ENCODE results near the gene HDAC5. TPM values are rescaled to one million over a fixed set of nuclear protein-coding genes. Genes with fewer than 3 reads are reported as not detected.
"Not testable (repeated sequence)": the region's sequence is repeated elsewhere in the genome, so short reads cannot be mapped to it uniquely, and the experiment has no call there.

HDAC5 gene
- total RNA-seq, 2 experiments from 2014 or later: 31.4 to 41.5 TPM

GRCh38 chr17:44102849-44103622 lies 20.4 kb downstream of the HDAC5 start:
- Histone ChIP-seq H4K20me1 (ENCODE audit: insufficient read depth, low read length) (no peaks in the 10 kb centered on the region), H3K27ac (ENCODE audit: low read depth, low read length, poor library complexity, severe bottlenecking) (no peak overlapping the region), H3K9me3 (ENCODE audit: low read length) (no peaks in the 10 kb centered on the region), H3K79me2 (ENCODE audit: insufficient read depth, low read depth, low read length) (no peaks in the 10 kb centered on the region), H3K9me2 (ENCODE audit: insufficient read depth, low read length) (no peaks in the 10 kb centered on the region), H3K4me1 (ENCODE audit: insufficient read depth, low read length, poor library complexity, severe bottlenecking) (peaks cover 17% of the 10 kb centered on the region), H3K4me2 (ENCODE audit: low read length) (no peak overlapping the region), H3K36me3 (ENCODE audit: insufficient read depth, low read length) (no peaks in the 10 kb centered on the region), H3K4me3 (ENCODE audit: low read depth, low read length, poor library complexity, severe bottlenecking) (no peak overlapping the region), H2AFZ (ENCODE audit: low read length) (no peak overlapping the region)
- ChIA-PET CTCF (ENCODE audit: unreplicated experiment) (no interaction called here), POLR2A (interaction anchor here (0.6 kb wide), 1 partner anchor 25 kb away, joined by 3 read pairs; no protein-coding TSS in a partner anchor)
- DNase-seq (ENCODE audit: low spot score): no peak
- intact Hi-C loops (cut with micrococcal nuclease; ENCODE audit: unreplicated experiment): no loop called here
- BruUV-seq (replicated peaks): TSS peak; percentile 77
- no peak for TF ChIP-seq EZH2phosphoT487 (IDR thresholded peaks at IDR 0.05; ENCODE audit: borderline replicate concordance, low read depth, low read length)
- TF ChIP-seq, protein P1, sequence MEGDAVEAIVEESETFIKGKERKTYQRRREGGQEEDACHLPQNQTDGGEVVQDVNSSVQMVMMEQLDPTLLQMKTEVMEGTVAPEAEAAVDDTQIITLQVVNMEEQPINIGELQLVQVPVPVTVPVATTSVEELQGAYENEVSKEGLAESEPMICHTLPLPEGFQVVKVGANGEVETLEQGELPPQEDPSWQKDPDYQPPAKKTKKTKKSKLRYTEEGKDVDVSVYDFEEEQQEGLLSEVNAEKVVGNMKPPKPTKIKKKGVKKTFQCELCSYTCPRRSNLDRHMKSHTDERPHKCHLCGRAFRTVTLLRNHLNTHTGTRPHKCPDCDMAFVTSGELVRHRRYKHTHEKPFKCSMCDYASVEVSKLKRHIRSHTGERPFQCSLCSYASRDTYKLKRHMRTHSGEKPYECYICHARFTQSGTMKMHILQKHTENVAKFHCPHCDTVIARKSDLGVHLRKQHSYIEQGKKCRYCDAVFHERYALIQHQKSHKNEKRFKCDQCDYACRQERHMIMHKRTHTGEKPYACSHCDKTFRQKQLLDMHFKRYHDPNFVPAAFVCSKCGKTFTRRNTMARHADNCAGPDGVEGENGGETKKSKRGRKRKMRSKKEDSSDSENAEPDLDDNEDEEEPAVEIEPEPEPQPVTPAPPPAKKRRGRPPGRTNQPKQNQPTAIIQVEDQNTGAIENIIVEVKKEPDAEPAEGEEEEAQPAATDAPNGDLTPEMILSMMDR (conservative IDR thresholded peaks at IDR 0.05; ENCODE audit: low read length): 0 out of 2 replicates have a peak, but pooled peaks have one; percentile 36

- intact Hi-C loops (cut with micrococcal nuclease; ENCODE audit: unreplicated experiment); BruUV-seq (replicated peaks); H3K9me2 ChIP-seq (ENCODE audit: insufficient read depth, low read length); DNase-seq (ENCODE audit: low spot score); POLR2A ChIA-PET; H2AFZ ChIP-seq (ENCODE audit: low read length); H3K4me2 ChIP-seq (ENCODE audit: low read length); H3K27ac ChIP-seq (ENCODE audit: low read depth, low read length, poor library complexity, severe bottlenecking); H3K79me2 ChIP-seq (ENCODE audit: insufficient read depth, low read depth, low read length); H3K36me3 ChIP-seq (ENCODE audit: insufficient read depth, low read length); H3K4me3 ChIP-seq (ENCODE audit: low read depth, low read length, poor library complexity, severe bottlenecking); H4K20me1 ChIP-seq (ENCODE audit: insufficient read depth, low read length); CTCF ChIA-PET (ENCODE audit: unreplicated experiment); H3K9me3 ChIP-seq (ENCODE audit: low read length): not testable (repeated sequence)
- H3K4me1 ChIP-seq (ENCODE audit: insufficient read depth, low read length, poor library complexity, severe bottlenecking): peaks cover 17% of the 10 kb centered on the region
Observed at GRCh38 chr17:44101858-44102257, 21.6 kb downstream of the HDAC5 start.

DNA sequence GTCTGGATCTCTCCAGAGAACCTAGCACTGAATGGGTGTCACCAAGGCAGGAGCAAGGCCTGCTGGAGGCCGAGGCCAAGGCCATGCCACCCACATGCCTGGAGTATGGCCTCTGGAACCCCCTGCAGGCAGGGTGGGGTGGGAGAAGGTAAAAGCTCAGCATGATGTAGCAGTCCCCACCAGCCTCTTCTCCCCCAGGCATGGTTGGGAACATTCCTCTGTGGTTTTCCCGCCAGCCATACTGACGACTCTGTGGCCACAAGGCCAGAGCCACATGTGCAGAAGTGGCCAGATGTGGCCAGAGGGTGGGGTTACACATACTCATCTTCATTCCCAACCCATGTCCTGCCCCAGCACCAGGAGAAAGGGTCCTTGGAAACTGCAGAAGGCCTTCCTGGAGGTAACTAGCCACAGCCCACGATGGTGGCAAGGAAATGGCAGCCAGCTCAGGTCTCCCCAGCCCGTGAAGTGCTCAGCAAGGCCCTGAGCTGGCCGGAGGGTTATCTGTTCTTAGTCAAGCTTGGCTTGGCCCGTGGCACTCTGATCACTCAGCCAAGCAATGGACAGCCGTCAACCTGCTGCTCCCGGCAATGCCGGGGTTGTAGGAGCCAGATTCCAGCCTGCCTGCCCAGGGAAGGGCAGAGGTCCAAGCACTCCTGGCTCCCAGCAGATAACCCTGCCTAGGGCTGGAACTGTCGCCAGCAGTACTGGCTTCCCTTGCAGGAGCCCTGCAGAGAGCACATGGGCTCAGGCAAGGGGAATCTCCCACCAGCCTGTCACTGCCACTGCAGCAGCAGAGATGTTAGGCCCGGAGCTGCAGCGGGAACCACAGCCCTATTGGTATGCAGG lies 26.1 kb downstream of the HDAC5 start:
- Histone ChIP-seq H3K4me3 (ENCODE audit: low read depth, low read length, poor library complexity, severe bottlenecking) (no peak overlapping the region), H3K4me2 (ENCODE audit: low read length) (no peak overlapping the region), H3K79me2 (ENCODE audit: insufficient read depth, low read depth, low read length) (no peaks in the 10 kb centered on the region), H3K9me3 (ENCODE audit: low read length) (no peaks in the 10 kb centered on the region), H2AFZ (ENCODE audit: low read length) (no peak overlapping the region), H3K36me3 (ENCODE audit: insufficient read depth, low read length) (peaks cover under 1% of the 10 kb centered on the region; the same call in 1 of the 2 replicates), H3K9me2 (ENCODE audit: insufficient read depth, low read length) (no peaks in the 10 kb centered on the region), H3K27ac (ENCODE audit: low read depth, low read length, poor library complexity, severe bottlenecking) (no peak overlapping the region), H3K4me1 (ENCODE audit: insufficient read depth, low read length, poor library complexity, severe bottlenecking) (peaks cover 14% of the 10 kb centered on the region), H4K20me1 (ENCODE audit: insufficient read depth, low read length) (no peaks in the 10 kb centered on the region)
- no peak for DNase-seq (ENCODE audit: low spot score)
- intact Hi-C loops (cut with micrococcal nuclease; ENCODE audit: unreplicated experiment): loop anchor here (5.0 kb wide), 1 partner anchor 155 kb away; the partner anchor contains the start of gene PPY
- BruUV-seq (replicated peaks): no TSS peak
- POLR2A ChIA-PET: no interaction called here
- CTCF ChIA-PET (ENCODE audit: unreplicated experiment): no interaction called here
- TF ChIP-seq, protein P1 (conservative IDR thresholded peaks at IDR 0.05; ENCODE audit: low read length): no peak
- no peak for TF ChIP-seq EZH2phosphoT487 (IDR thresholded peaks at IDR 0.05; ENCODE audit: borderline replicate concordance, low read depth, low read length)

All from OCI-LY7 (cell line).